Hepatocyte (in vitro differentiated cells): ENCODE measurements around the gene SLX1A. TPM values are rescaled to one million over a fixed set of nuclear protein-coding genes. Genes with fewer than 3 reads are reported as not detected.
"Not testable (repeated sequence)": the region's sequence is repeated elsewhere in the genome, so short reads cannot be mapped to it uniquely, and the experiment has no call there.

ENCODE experiments used
- DNase-seq: peaks from one replicate; pipeline ENCODE4 v3.0.0-alpha.2; 2016; ENCODE audit warnings: low spot score
- H2AFZ ChIP-seq: fragments of 200-600 bp; sonication (generic); 2 replicates; pipeline ENCODE4 v1.6.0; 2016; ENCODE audit warnings: antibody characterized with exemption, mild to moderate bottlenecking
- H3K27ac ChIP-seq: fragments of 200-600 bp; sonication (generic); 2 replicates; pipeline ENCODE4 v1.5.1; 2016; ENCODE audit warnings: mild to moderate bottlenecking
- H3K27me3 ChIP-seq: fragments of 200-600 bp; sonication (generic); 2 replicates; pipeline ENCODE4 v1.6.1; 2016
- H3K36me3 ChIP-seq: fragments of 200-600 bp; sonication (generic); replicated peaks from 2 replicates; pipeline ENCODE4 v1.5.1; 2016; ENCODE audit warnings: low read depth; ENCODE audit not compliant: insufficient read depth
- H3K4me1 ChIP-seq: fragments of 200-600 bp; sonication (generic); 2 replicates; pipeline ENCODE4 v1.5.1; 2016; ENCODE audit warnings: mild to moderate bottlenecking, moderate library complexity; ENCODE audit not compliant: insufficient read depth
- H3K4me2 ChIP-seq: fragments of 200-600 bp; sonication (generic); 2 replicates; pipeline ENCODE4 v1.6.0; 2016
- H3K4me3 ChIP-seq: fragments of 200-600 bp; sonication (generic); 2 replicates; pipeline ENCODE4 v1.5.1; 2016; ENCODE audit warnings: mild to moderate bottlenecking
- H3K79me2 ChIP-seq: fragments of 200-600 bp; sonication (generic); 2 replicates; pipeline ENCODE4 v1.6.0; 2017; ENCODE audit warnings: mild to moderate bottlenecking
- H3K9me2 ChIP-seq: fragments of 200-600 bp; sonication (generic); replicated peaks from 2 replicates; pipeline ENCODE4 v1.6.0; 2017; ENCODE audit warnings: mild to moderate bottlenecking; ENCODE audit not compliant: insufficient read depth
- H3K9me3 ChIP-seq: fragments of 200-600 bp; sonication (generic); 2 replicates; pipeline ENCODE4 v1.5.1; 2016; ENCODE audit warnings: low read depth, mild to moderate bottlenecking
- H4K20me1 ChIP-seq: fragments of 200-600 bp; sonication (generic); 2 replicates; pipeline ENCODE4 v1.6.0; 2016; ENCODE audit warnings: mild to moderate bottlenecking; ENCODE audit not compliant: insufficient read depth, poor library complexity, severe bottlenecking
- EZH2 ChIP-seq: fragments of 200-600 bp; sonication (generic); IDR thresholded peaks from 2 replicates; pipeline ENCODE4 v1.6.1; 2016; ENCODE audit warnings: antibody characterized with exemption, mild to moderate bottlenecking, borderline replicate concordance
- EZH2phosphoT487 ChIP-seq: fragments of 200-600 bp; sonication (generic); IDR thresholded peaks from one replicate; pipeline ENCODE4 v1.6.1; 2018; ENCODE audit warnings: antibody characterized with exemption, mild to moderate bottlenecking, low read depth, moderate library complexity; ENCODE audit not compliant: unreplicated experiment, severe bottlenecking
- WGBS: methylation state at CpG from one replicate; pipeline ENCODE4 v1.1.6; 2016; ENCODE audit warnings: low lambda C conversion rate; ENCODE audit errors: missing lambda C conversion rate; 5-methylcytosine and 5-hydroxymethylcytosine counted together
- polyA plus RNA-seq: library from polyadenylated mRNA; unstranded; fragments of >200 nt; fragmentation: Nextera tagmentation; extraction: Ambion mirVana; gene quantifications from 2 replicates; pipeline ENCODE4 v1.2.1, GENCODE V29; 2016
- total RNA-seq: library from RNA; depleted of rRNA; stranded (reverse); fragments of >200 nt; gene quantifications from 2 replicates; pipeline ENCODE4 v1.2.3, GENCODE V29; 2014
- TF ChIP-seq, protein P1 (sequence below): fragments of 200-600 bp; sonication (generic); IDR thresholded peaks from 2 replicates; pipeline ENCODE4 v1.5.1; 2016; ENCODE audit warnings: antibody characterized with exemption, mild to moderate bottlenecking; ENCODE audit not compliant: poor library complexity

The SLX1A gene
- total RNA-seq (22.1 and 25.1 TPM in 2 replicates), polyA plus RNA-seq (111 and 125 TPM in 2 replicates)

DNA sequence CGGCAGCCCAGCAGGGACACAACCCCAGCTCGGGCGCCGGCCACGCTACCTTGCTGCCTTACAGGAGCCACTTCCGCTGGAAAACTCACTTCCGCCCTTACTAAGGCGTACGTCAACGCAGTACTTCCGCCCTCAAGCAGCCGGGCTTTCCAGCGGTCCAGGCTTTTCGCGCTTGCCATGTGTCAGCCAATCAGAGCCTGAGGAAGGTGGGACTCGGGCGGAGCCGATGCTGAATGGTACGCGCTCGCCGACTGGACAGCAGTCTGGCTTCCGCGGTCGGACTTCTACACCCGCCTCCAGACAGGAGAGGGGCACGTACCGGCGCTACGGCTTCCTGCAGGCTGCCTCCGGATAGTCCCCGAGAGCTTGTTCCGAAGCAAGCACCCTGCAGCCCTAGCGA, at the start of gene SLX1A, which contains the start of gene BOLA2B:
Gene SLX1A, plus strand, starts transcription at position 261 of the 400 bp plus-strand sequence. CDS start 210 bp downstream, outside the sequence.
Gene BOLA2B, minus strand, starts transcription at position 52 of the 400 bp plus-strand sequence. CDS start 71 bp downstream, outside the sequence.
- not testable (repeated sequence) for H3K9me2 ChIP-seq

DNA sequence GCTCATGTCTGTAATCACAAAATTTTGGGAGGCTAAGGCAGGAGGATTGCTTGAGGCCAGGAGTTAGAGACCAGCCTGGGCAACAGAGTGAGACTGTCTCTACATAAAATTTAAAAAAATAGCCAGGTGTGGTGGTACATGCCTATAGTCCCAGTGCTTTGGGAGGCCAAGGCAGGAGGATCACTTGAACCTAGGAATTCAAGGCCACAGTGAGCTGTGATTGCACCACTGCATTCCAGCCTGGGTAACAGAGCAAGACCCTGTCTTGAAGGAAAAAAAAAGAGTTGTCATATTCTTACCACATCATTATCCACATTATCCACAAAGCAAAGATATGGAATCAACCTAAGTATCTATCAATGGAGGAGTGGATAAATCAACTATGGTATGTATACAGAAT, 49.7 kb upstream of the SLX1A start:
- no peaks in the 10 kb centered on the region for H3K4me1 ChIP-seq
- no peak overlapping the region for H2AFZ ChIP-seq
- no peaks in the 10 kb centered on the region for H4K20me1 ChIP-seq
- TF ChIP-seq EZH2 (no peak), EZH2phosphoT487 (no peak)
- TF ChIP-seq, protein P1, sequence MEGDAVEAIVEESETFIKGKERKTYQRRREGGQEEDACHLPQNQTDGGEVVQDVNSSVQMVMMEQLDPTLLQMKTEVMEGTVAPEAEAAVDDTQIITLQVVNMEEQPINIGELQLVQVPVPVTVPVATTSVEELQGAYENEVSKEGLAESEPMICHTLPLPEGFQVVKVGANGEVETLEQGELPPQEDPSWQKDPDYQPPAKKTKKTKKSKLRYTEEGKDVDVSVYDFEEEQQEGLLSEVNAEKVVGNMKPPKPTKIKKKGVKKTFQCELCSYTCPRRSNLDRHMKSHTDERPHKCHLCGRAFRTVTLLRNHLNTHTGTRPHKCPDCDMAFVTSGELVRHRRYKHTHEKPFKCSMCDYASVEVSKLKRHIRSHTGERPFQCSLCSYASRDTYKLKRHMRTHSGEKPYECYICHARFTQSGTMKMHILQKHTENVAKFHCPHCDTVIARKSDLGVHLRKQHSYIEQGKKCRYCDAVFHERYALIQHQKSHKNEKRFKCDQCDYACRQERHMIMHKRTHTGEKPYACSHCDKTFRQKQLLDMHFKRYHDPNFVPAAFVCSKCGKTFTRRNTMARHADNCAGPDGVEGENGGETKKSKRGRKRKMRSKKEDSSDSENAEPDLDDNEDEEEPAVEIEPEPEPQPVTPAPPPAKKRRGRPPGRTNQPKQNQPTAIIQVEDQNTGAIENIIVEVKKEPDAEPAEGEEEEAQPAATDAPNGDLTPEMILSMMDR, result no peak
- no peaks in the 10 kb centered on the region for H3K9me2 ChIP-seq
- H3K9me3 ChIP-seq, result no peaks in the 10 kb centered on the region
- no peaks in the 10 kb centered on the region for H3K27me3 ChIP-seq
- H3K4me3 ChIP-seq, result no peak overlapping the region
- no peak overlapping the region for H3K27ac ChIP-seq
- H3K36me3 ChIP-seq, result no peaks in the 10 kb centered on the region
- H3K4me2 ChIP-seq, result no peak overlapping the region
- DNase-seq, result no peak
- no peaks in the 10 kb centered on the region for H3K79me2 ChIP-seq

More for the DNA sequence above, at the start of gene SLX1A, which contains the start of gene BOLA2B:
- not testable (repeated sequence) for H3K4me3 ChIP-seq, H4K20me1 ChIP-seq, DNase-seq, H3K4me1 ChIP-seq, H3K27ac ChIP-seq, H3K27me3 ChIP-seq, H3K79me2 ChIP-seq, H3K9me3 ChIP-seq, H2AFZ ChIP-seq, H3K36me3 ChIP-seq
- no CpG with 5 or more reads among the region's 34 CpGs for WGBS
- peak within 1 kb of the TSS; percentile 88 for H3K4me2 ChIP-seq

DNA sequence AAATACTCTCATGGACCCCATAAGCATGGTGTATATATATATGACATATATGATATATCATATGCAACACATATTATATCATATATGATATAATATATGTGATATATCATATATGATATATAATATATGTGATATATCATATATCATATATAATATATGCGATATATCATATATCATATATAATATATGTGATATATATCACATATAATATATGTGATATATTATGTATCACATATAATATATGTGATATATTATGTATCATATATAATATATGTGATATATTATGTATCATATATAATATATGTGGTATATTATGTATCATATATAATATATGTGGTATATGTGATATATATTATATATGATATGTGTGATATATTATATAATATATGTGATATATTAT, 48.8 kb upstream of the SLX1A start:
- Histone ChIP-seq H2AFZ (no peak overlapping the region), H3K4me2 (no peak overlapping the region), H3K4me1 (no peaks in the 10 kb centered on the region), H3K9me3 (peaks cover 4% of the 10 kb centered on the region), H3K79me2 (no peaks in the 10 kb centered on the region), H3K36me3 (no peaks in the 10 kb centered on the region), H3K27ac (no peak overlapping the region), H4K20me1 (no peaks in the 10 kb centered on the region), H3K27me3 (no peaks in the 10 kb centered on the region), H3K4me3 (no peak overlapping the region), H3K9me2 (no peaks in the 10 kb centered on the region)
- no peak for DNase-seq
- no CpG with 5 or more reads among the region's 1 CpG for WGBS
- TF ChIP-seq EZH2, result no peak
- TF ChIP-seq, protein P1, result no peak
- TF ChIP-seq EZH2phosphoT487, result no peak

DNA sequence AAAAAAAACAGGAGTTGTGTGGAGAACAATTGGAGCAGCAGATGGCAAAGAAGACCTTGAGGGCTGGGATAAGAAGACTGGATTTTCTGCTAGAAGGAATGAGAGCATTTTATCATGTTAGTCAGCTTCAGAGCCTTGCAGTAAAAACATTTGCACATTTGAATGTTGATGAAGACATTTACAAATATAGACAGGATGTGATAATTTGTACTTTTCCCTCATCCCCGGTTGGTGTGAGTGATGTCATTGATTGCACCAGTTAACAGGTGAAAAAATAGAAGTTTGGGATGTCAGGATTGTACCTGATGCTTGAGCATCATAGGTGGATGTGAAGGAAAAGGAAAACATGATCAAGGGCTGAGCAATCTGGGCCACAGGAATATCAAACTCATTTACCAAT, 48.0 kb upstream of the SLX1A start:
- Histone ChIP-seq H3K4me3 (no peak overlapping the region), H3K79me2 (no peaks in the 10 kb centered on the region), H4K20me1 (no peaks in the 10 kb centered on the region), H2AFZ (no peak overlapping the region), H3K9me3 (peaks cover 4% of the 10 kb centered on the region), H3K27me3 (no peaks in the 10 kb centered on the region), H3K4me2 (no peak overlapping the region), H3K27ac (no peak overlapping the region), H3K4me1 (no peaks in the 10 kb centered on the region), H3K9me2 (no peaks in the 10 kb centered on the region), H3K36me3 (no peaks in the 10 kb centered on the region)
- 95% methylated on average over 1 of the region's 1 CpG for WGBS
- no peak for TF ChIP-seq EZH2
- TF ChIP-seq EZH2phosphoT487, result no peak
- TF ChIP-seq, protein P1, result no peak
- DNase-seq, result no peak
